ENCODE results near the gene FOXF1.

The FOXF1 gene

DNA sequence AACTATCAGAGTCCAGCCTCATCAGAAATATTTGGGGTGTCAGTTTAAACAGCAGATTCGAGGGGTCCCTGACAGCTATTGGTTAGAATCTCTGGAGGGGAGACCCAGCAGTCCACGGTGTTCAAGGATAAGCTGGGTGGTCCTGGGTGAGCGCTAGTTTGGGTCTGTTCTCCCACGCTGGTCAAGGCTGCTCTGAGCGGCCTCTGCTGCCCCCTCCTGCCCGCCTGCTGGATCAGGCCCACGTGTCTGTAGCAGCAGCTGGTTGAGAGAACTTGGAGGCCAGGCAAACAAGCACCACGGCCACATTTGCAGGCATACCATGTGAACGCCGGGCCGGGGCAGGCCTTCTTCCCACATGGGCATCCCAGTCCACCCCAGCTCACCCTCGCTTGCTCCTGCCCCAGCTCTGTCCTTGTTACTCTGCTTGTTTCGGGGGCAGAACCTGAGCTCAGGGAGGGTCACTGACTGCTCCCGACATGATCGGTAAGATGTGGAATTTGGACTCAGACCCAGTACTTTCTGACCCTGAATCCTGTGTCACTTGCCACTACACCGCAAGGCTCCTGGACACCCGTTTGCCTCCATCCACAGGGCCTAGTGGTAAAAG is 7.4 kb downstream of the FOXF1 start:
- DNase-seq (ENCODE audit: low spot score) = peak; percentile 89

DNA sequence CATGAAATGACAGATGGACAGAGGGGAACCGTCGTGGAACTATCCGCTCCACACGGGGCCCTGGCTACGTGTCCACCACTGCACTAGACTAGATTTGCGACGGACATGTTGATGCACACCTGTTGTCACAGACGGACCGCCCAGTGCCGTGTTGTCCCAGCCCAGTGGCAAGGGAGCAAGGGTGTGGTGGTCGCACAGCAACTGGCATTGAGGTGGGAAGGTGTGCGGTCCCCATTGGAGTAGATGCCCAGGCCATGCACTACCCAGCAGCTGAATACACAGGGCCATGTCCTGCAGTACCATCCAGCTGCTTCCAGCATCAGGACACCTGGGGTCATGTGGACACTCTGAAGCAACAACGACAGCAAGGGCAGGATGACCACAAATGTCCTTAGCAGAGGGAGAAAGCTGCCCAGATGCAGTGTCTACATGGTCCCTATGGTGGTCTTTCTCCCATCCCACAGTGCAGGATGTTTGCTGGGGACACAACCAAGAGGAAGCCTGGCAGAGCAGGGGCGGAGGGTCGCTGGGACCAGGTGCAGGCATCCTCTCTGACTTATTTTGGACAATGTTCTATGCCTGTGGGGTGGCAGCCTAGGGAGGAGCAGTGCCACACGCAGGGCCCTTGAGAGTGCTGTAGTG is 8.8 kb downstream of the FOXF1 start:
- DNase-seq (ENCODE audit: low spot score) = no peak

DNA sequence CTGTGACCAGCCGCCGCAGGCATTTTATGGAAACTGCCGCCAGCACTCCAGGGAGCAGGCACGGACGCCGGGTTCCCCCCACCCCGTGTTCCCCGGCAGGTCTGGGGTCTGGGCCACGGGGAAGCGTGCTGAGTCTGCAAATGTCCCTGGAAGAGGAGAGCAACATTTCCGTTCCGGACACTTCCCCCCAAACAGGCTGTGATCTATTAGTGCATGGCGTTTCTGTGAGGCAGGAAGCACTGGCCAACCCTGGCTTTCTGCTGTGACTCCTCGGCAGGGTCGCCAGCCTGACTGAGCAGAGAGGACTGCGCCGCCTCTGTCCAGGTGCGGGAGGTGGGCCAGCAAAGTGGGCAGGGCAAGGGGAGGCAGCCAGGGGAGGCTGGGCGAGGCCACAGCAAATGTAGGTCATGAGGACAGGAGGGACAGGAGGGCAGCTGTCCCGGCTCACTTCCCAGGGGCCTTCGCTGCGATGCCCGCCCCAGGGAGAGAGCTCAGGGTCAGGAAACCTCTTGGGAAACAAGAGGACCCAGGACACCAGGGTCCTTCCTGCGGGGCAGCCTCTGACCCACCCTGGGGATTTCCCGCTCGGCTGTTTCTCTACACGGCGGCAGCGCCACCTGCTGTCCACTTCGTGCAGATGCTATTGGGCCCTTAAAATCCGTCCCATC is 9.5 kb downstream of the FOXF1 start:
- DNase-seq (ENCODE audit: low spot score) = peak; percentile 84

DNA sequence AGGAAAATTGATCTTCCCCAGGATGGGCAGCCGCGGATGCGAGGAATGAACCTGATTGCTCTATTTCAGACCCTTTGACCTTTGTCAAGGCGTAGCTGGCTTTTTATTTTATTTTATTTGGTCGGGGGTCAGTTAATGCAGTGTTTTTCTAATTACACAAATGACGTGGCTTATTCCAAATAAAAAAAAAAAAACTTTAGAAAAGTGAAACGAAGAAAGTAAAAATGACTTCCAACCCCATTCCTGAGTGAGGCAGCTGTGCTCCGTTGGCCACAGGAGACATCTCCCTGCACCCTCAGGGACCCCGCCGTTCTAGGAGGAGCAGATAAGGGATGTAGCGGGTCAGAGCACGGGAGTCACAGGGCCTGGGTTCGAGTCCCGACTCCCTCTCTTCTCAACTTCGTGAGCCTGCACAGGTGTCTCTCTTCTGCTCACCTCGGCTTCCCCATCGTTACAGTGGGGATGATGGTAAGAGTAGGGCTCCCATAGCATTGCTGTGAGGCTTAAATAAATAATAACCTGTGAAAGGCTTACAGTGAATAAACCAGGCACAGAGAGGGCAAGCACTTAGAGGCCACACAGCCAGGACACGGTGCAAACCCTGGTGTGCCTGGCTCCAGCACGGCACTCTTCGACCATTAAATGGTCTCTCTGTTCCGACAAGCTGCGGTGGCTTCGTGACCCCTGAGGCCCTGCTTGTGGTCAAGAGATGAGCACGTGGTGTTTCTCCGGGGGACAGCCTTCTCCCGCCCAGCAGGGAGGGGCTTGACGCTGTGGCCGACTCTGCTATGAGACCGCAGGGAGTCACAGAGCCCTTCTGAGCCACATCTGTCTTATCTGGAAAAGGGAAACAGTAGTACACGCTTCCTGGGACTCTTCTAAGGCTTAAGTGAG is 10.2 kb downstream of the FOXF1 start:
- no peak for DNase-seq (ENCODE audit: low spot score)

GRCh38 chr16:86521236-86522197 is 11.2 kb downstream of the FOXF1 start:
- DNase-seq (ENCODE audit: low spot score) = no peak

- DNase-seq (ENCODE audit: low spot score) = no peak
Measured at GRCh38 chr16:86522634-86523033, 12.3 kb downstream of the FOXF1 start.

DNA sequence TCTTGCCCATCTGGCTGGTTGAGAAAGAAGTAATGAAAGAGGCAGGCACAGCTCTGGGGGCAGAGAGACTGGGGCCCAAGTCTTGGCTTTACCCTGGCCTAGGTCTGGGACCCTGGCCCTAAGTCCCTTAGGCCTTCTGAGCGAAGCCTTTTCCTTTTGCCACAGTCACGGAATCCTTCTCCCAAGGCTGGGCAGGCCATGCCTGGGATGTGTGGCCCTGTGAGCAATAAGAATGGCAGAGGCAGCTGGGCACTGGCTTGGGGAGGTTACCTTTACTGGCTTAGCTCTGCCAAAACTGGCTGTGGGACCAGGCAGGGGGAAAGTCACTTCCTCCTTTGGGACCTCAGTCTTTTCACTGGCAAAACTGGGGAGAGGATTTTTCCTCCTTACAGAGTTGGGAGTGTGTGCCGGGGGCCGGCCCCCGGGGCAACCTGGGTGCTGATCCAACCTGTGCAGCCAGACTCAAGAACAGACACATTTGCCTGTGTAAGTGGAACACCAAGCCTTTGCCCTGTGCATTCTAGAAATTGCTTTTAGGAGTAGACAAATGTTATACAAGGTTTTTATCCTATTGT is 12.9 kb downstream of the FOXF1 start:
- DNase-seq (ENCODE audit: low spot score) = no peak

DNA sequence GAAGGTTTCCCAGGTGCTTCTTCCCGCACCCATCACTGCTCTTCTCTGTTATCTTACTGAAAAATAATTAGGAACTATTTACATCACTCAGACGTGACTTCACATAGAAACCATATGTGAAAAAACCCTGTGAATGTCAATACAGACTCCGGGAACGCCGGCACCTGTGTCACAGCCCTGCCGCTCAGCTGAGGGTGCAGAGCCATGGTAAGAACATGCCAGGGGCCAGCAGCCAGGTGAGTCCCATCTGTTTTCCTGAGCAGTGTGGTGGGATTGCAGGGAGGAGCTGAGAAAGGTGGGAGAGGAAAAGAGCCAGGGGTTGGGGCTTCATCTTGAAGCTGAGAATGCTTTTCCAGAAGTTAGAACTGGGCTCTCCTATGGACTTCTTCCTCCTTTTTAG is 13.7 kb downstream of the FOXF1 start:
- DNase-seq (ENCODE audit: low spot score) = no peak

DNA sequence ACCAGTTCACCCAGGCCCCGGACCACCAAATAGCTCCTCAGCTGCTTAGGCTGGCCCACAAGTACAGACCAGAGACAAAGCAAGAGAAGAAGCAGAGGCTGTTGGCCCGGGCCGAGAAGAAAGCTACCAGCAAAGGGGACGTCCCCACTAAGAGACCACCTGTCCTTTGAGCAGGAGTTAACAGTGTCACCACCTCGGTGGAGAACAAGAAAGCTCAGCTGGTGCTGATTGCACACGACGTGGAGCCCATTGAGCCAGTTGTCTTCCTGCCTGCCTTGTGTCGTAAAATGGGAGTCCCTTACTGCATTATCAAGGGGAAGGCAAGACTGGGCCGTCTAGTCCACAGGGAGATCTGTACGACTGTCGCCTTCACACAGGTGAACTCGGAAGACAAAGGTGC is 15.4 kb downstream of the FOXF1 start:
- DNase-seq (ENCODE audit: low spot score) = no peak

DNA sequence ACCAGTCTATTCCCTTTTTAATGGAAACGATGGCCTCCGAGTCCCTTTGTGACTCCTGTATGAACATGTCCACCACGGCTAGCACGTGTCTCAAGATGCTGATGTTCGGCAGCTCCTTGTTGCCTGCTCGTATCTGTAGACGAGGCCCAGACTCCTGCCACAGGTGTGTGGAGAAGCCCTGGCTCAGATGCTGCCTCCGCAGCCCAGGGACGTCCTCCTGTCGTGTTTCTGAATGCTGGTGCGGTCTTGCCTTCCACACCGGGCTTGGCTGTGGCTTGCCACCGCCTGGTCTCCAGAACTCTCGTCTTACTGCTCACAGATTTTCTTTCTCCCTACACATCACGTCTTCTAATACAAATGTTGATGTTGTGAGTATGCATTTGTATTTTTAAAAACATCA is 17.0 kb downstream of the FOXF1 start:
- no peak for DNase-seq (ENCODE audit: low spot score)

DNA sequence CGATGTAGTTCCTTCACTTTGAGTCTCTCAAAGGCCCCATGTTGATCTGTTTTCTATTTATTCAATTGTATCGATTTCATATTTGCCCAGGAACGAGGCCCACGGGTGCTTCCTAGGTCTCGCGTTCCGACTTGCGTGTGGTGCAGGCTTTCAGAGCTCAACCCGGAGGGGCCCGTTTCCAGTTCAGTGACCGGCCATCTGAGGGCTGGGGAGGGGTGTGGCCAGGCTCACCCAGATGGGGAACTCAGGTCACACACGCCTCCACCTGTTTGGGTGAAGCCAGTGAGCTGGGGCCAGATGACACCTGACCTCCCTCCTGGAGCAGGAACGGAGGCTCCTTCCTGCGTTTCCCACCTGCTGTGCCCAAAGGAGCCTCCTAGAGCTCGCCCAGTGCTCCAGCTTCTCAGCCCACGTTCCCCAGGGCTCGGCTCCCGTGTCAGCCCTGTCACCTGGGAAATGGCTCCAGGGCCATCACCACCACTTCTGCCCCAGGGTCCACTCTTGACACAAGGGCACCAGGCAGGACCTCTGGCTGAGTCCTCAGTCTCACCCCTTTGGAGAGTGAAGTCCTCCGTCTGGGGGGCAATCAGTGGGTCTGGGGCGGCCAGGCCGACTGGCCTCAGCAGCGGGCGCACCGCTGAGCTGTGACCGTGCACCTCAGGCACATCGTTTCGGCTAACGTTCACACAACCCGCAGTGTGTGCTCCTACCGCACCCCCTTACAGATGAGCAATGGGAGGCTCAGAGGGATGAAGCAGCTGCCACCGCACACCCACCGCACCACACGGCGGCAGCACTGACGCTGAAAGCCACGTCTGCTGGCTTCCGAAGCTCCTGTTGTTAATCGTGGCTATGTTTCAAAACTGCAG is 18.0 kb downstream of the FOXF1 start:
- no peak for DNase-seq (ENCODE audit: low spot score)

- DNase-seq (ENCODE audit: low spot score) = no peak
Measured at GRCh38 chr16:86529160-86529559, 18.8 kb downstream of the FOXF1 start.

- DNase-seq (ENCODE audit: low spot score) = no peak
Measured at GRCh38 chr16:86530251-86531190, 20.2 kb downstream of the FOXF1 start.

- DNase-seq (ENCODE audit: low spot score) = no peak
Measured at GRCh38 chr16:86531191-86531545, 20.8 kb downstream of the FOXF1 start.

DNA sequence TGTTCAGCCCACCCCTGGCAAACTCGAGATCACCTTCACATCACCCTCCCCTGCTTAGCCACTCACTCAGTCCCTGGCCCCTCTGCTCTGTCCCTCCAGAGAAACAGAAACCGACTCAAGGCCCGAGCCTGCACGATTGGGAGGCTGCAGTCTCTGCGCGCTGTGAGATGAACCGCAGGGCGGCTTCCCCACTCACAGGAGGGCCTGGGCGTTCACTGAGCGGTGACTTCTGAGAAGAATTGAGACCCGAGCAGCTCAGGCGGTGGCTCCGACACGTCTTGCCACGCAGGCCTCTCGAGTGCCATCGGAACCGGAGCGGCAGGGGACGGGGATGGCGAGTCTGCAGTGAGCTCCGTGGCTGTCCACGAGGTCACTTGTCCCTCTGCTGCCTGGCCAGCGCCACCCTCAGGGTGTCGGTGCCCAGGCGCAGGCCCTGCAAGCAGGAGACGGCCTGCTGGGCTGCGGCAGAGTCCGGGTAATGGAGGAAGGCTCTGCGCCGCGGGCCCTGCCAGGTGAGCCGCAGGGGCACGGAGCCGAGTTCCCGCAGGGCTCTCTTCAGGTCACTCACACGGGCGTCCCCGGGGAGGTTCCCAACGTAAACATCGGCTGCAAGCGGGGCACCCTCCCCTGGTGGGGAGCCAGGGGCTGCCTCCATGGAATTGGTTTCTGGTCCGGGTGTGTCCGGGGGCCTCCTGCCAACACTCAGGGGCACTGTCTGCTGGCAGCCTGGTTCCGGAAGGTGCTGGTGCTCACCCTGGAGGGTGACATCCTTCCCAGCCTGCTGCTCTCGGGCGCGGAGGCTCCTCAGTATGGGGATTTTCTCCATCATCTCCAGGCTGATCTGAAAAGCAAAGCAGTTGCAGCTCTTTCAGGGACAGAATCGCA is 21.6 kb downstream of the FOXF1 start:
- no peak for DNase-seq (ENCODE audit: low spot score)

DNA sequence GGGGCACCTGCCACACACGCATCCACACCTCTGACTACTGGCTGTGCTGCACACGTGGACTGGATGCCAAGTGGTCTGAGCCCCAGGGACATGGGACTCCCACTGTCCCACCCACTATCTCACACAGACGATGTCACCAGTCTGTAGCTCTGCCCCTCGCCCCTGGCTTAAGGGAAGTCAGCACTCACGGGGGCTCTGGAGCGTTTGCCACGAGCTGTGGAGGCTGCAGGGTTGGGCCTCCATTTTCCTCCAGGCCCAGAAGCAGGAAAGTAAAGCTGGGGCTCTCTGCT is 22.1 kb downstream of the FOXF1 start:
- DNase-seq (ENCODE audit: low spot score) = no peak

DNA sequence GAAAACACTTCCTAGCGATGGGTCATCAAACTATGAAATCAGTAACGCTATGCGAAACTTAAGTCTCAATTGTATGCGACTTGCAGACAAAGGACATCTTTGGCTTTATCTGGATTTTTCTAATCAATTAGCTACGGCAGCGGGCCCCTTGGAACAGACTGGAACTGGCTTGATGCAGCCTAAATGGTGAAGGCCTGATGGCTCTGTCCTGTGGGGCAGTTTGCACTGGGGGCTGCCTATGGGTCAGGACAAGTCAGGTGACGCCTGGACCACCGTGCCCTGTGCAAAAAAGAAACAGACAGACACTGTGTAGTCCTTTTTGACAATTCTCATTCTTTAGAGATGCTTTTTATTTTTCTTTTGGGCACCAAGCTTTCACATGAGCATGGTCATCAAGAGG is 22.7 kb downstream of the FOXF1 start:
- no peak for DNase-seq (ENCODE audit: low spot score)

DNA sequence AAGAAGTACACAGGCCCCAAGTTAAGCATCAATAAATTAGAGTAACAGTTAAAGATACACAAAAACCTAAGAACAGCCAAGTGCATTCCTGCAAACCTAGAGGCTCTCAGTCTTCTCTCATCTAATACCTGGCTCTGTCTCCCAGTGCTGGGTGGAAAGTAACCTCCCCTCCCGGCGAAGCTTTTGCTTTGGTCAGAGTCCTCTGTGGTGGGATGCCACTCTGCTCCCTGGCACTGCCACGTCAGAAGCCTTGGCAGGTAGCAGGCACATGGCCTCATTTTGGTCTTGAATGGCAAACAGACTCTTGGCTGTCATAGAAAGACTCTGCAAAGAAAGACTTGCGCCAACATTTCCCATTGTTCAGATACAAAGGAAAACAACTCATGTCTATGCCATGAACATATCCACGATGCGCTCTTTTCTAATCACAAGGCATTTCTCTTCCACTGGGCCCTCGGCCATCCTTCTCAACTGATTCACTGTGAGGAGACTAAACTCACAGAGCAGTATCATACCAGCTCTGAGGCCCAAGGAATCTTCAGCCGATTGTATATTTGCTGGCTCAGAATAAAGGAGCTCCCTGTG is 23.5 kb downstream of the FOXF1 start:
- no peak for DNase-seq (ENCODE audit: low spot score)

Measured in GM03348 (cell line).